HEK293T (cell line): ENCODE results near the gene RARA.

Experiments
- CTBP1 ChIP-seq: fragments of 450-650 bp; IDR thresholded peaks from 2 replicates; pipeline ENCODE4 v1.6.1; 2016; ENCODE audit warnings: borderline replicate concordance
- ELF4 ChIP-seq: fragments of 450-650 bp; IDR thresholded peaks from 2 replicates; pipeline ENCODE4 v1.6.1; 2017; ENCODE audit warnings: antibody characterized with exemption
- FOXM1 ChIP-seq: fragments of 450-650 bp; IDR thresholded peaks from 2 replicates; pipeline ENCODE4 v1.6.1; 2017; ENCODE audit warnings: mild to moderate bottlenecking, borderline replicate concordance
- HDGF ChIP-seq: fragments of 450-650 bp; IDR thresholded peaks from 2 replicates; pipeline ENCODE4 v1.6.1; 2017; ENCODE audit warnings: antibody characterized with exemption, borderline replicate concordance
- L3MBTL2 ChIP-seq: fragments of 450-650 bp; conservative IDR thresholded peaks from 2 replicates; pipeline ENCODE4 v1.6.1; 2016; ENCODE audit warnings: mild to moderate bottlenecking
- NFRKB ChIP-seq: fragments of 450-650 bp; IDR thresholded peaks from 2 replicates; pipeline ENCODE4 v1.6.1; 2016; ENCODE audit warnings: mild to moderate bottlenecking, moderate library complexity
- SP1 ChIP-seq: fragments of 450-650 bp; IDR thresholded peaks from 2 replicates; pipeline ENCODE4 v1.6.1; 2017
- TARDBP ChIP-seq: fragments of 450-650 bp; IDR thresholded peaks from 2 replicates; pipeline ENCODE4 v1.6.1; 2016
- ZNF384 ChIP-seq: fragments of 450-650 bp; IDR thresholded peaks from 2 replicates; pipeline ENCODE4 v1.6.1; 2016

DNA sequence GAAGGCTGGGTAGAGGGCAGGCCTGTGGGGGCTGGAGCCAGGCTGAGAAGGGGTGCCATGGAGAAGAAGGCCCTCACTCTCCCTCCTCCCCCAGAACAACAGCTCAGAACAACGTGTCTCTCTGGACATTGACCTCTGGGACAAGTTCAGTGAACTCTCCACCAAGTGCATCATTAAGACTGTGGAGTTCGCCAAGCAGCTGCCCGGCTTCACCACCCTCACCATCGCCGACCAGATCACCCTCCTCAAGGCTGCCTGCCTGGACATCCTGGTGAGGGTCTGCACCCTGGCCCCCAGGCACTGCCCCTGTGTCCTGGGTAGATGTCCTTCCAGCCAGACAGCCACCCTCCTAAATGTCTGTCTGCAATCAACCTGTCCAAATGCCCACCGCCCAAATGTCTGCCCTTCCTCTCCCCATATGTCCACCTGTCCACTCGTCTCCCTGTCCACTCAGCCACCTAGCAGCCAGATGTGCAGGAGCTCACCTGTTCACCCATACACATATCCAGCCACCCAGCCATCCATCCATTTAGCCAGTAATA lies 43.3 kb downstream of the RARA start:
- TF ChIP-seq HDGF (no peak), TARDBP (no peak), ZNF384 (no peak), CTBP1 (no peak), SP1 (no peak), NFRKB (no peak), ELF4 (no peak), FOXM1 (no peak), L3MBTL2 (no peak)
